Stimulated activated CD4-positive, alpha-beta T cell treated with anti-CD3 and anti-CD28 coated beads, TNF-alpha, amount 100 ng/mL, for 1 hour (primary cell): ENCODE results near the gene CCDC197.

Source experiments
- DNase-seq, 3 donors: peaks; one replicate each; pipeline ENCODE4 v3.0.0-alpha.2; 2020; ENCODE audit warnings: low read depth in 3 of 3, low spot score in 1 of 3

CCDC197 gene

GRCh38 chr14:93977171-93977570 is 19.9 kb upstream of the CCDC197 start:
- no peak for DNase-seq

DNA sequence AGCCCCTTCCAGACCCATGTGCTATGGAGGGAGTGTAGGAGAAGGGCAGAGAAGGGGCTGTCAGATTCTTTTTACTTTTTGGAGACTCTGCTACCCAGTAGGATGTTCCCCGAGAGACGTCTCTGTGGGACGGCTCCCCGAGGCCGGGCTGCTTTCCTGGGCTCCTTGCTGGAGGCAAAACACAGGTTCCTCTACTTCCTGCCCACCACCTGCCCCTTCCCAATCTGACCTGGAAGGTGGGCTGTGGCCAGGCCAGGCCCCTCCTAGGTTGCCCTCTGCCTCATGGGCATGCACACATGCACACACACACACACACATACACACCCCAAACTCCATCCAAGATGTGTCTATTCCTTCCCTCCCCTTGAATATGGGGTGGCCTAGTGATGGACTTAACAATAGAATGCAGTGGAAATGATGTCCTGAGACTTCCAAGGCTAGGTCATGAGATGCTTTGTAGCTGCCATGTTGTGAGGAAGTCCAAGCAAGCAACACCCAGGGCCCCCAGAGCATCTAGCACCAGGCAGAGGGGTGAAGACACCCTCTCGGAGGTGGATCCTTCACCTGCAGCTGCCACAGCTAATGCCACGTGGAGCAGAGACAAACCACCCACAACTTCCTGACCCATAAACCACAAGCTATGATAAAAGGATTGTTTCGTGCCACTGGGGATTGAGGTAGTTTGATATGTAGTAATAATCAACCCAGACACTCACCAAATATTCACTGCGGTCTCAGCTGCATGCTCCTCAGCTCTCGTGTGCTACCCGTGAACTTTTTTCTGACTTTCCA is 19.1 kb upstream of the CCDC197 start:
- DNase-seq: peak; percentile 51 to 54 (median 54)

- no peak for DNase-seq
Measured at GRCh38 chr14:93978735-93979134, 18.4 kb upstream of the CCDC197 start.

GRCh38 chr14:93980456-93981201 is 16.5 kb upstream of the CCDC197 start:
- no peak for DNase-seq

GRCh38 chr14:93981316-93982229 is 15.5 kb upstream of the CCDC197 start:
- DNase-seq: no peak

- no peak for DNase-seq
Measured at GRCh38 chr14:93982230-93983007, 14.7 kb upstream of the CCDC197 start.

DNA sequence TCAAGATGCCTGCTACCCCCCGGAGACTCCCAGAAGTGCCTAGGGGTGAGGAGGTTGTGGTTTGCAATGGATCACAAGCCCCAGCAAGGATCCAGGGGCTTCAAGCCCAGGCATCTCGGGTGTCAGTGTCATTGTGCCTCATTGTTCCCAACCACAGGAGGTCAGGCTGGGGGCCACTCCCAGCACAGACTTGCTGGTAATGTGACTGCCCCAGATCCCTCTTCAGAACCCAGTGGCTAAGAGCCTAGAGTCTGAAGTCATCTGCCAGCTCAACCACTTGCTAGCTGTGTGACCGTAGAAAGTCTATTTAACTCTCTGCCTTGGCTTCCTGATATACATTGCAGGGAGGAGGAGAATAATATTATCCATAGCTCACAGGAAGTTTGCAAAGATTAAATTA is 13.0 kb upstream of the CCDC197 start:
- DNase-seq: no peak

GRCh38 chr14:93984987-93985410 is 12.1 kb upstream of the CCDC197 start:
- no peak for DNase-seq

- DNase-seq: no peak
Measured at GRCh38 chr14:93986955-93987354, 10.1 kb upstream of the CCDC197 start.

DNA sequence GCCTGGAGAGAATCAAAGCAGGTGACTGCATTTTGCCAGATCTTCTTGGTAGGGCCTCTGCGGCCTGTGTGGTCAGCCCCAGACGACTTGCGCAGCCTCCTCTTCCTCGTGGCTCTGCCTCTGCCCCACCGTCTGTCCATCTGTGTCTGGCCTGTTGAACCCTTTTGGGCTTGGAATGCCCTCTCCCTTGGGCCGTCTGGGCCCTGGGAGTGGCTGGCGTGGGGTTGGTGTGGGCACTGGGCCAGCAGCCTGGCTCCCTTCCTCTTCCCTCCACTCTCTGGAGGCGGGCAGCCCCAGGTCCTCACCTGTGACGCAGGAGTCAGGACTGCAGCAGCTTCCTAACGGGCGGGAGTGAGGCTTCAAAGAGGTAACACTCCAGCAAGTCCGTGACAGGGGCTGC is 9.7 kb upstream of the CCDC197 start:
- no peak for DNase-seq

- no peak for DNase-seq
Measured at GRCh38 chr14:93987815-93988476, 9.2 kb upstream of the CCDC197 start.

- no peak for DNase-seq
Measured at GRCh38 chr14:93989939-93990338, 7.2 kb upstream of the CCDC197 start.

DNA sequence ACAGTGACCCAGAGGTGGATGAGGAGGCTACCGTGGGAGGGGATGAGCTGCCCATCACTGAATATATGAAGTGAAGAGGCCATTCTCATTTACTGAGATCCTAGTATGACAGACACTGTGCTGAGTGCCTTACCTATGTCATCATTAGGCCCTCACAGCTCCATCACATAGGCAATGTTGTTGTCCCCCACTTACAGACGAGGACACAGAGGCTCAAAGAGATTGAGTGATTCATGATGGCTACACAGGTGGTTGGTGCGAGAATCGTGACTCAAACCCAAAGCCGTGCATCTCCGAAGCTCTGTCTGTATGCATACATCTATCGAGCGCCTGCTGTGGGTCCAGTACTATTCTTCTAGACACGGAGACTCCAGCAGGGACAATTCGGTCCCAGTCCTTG is 5.9 kb upstream of the CCDC197 start:
- DNase-seq: no peak

DNA sequence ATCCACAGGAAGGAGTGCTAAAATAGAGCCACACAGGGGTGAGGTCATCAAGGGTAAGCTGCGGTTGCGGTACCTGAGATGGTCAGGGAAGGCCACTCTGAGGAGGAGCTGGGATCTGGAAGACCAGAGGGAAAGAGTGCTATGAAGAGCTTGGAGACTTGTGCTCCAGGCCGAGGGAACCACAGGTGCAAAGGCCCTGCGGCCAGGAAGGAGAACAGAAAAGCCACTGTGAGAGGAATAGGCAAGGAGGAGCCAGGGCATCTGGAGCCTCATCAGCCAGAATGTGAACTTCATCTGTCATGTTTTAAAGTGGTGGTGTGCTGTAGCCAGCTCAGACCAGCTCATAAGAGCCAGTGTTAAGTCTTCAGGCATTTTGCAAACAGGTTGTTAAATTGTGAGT is 5.5 kb upstream of the CCDC197 start:
- DNase-seq: no peak

DNA sequence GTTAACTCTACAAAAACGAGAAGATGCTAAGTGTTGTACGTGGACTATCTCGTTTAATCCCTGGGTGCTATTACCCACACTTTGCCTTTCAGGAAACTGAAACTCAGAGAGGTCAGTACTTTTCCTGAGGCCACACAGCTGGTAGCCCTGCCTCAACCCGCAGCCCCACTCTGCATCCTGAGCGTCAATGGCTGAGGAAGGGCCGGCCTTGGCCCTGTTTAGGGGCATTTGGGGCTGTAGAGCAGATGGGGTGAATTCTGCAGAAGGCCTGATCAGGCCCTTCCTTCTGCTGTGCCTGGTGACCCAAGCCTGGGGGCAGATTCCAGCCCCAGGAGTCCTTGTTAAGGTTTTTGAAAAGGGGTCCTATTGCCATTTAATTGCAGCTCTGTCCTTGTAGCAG is 3.7 kb upstream of the CCDC197 start:
- no peak for DNase-seq

DNA sequence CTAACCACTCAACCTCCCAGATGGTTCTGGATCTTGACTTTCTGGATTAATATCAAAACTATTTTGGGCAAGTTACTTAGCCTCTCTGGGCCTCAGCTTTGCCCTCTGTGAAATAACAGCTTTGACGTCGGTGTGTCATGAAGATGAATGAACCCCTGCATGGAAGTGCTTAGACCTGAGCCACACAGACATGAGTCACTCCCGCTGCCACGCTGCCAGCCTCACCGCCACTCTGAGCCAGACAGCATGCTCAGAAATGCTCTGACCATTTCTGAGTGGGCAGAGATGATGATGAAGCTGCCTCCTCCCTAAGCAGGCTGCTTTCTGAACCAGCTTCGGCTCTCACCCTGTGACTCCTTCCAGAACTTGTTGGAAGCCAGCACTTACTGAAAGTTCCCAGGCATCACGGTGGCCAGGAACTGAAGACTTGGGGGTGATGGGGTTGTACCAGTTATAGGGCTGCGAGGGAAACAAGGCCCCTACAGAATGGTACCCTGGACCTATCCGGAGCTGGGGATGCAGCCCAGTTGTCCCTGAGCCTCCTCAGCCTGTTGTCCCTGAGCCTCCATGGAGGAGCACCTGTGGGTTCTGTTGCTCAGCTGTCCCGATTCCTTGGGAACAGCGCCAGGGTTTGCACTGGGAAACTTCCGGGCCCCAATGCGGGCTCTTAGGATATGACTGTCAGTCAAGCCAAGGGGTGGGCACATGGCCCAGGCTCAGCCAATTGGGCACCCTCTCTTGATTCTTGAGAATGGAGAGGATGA is 2.0 kb upstream of the CCDC197 start:
- DNase-seq: peak in 1 of 3 donors; percentile 14

DNA sequence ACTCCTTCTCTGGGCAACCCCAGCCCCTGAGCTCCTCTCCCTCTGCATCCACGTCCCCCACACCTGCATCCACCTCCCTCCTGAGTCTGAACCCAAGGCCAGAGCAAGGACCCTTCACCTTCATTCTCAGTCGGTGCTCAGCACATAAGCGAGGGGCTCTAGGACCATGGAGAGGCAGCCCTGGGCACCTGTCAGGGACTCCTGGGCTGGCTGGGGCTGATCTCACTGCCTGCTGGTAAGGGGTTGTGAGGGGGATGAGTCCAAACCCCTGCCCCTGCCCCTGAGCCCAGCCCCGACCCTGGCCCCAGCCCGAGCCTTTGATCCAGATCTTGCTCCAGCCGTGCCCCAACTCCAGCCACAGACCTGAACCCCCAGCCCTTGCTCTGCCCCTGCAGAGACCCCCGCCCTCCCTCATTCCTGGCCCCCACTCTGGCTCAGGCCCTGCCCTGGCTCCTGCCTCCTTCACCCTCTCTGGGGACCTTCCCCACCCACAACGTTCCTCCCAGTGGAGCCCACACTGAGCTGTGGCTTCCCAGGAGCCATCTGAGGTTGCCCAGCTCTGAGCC is 888 bp upstream of the CCDC197 start:
- no peak for DNase-seq

GRCh38 chr14:93997916-93998870 is 1.1 kb downstream of the CCDC197 start:
- no peak for DNase-seq
